GM18907 (cell line): Measurements from ENCODE around the gene THSD4.
A peak's percentile ranks its signal among the peaks of the same experiment; 100 is the strongest.

ENCODE experiments used
- ATAC-seq: cut with Tn5 transposase; IDR thresholded peaks from one replicate; pipeline ENCODE4 v1.9.1; 2021; ENCODE audit warnings: mild to moderate bottlenecking, moderate library complexity; ENCODE audit not compliant: unreplicated experiment

The THSD4 gene

DNA sequence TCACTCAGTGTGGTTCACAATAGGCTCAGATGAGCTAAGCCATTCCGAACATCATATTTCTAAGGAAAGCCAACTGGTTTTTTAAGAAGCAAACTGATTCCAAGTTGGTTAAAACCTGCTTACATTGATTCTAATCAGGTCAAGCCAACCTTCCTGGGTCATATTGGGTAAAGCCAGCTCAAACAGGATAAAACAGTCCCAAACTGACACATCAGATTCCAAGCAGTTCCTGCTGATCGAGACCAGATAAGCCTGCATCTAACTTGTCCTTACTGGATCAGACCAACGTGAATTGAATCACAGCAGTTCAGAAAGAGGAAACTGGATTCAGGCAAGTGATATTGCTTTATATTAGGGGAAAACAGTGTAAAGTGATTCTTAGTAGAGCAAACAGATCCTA is 18.6 kb upstream of the THSD4 start:
- ATAC-seq = no peak

DNA sequence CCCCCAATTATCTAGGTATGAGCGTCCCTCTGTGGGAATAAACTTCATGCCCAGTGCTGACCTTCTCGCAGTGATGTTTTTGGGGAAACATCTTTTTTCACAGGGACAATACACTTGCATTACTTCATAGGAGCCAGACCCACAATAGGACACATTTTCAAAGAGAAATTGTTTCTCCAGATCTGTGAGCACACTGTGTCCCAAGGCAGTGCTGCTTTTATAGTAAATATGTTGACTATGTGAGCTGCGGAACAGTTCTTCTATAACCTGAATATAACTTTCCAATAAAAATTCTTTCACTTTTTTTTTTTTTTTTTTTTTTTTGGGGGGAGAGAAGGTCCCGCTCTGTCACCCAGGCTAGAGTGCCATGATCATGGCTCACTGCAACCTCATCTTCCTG is 17.4 kb upstream of the THSD4 start:
- no peak for ATAC-seq

DNA sequence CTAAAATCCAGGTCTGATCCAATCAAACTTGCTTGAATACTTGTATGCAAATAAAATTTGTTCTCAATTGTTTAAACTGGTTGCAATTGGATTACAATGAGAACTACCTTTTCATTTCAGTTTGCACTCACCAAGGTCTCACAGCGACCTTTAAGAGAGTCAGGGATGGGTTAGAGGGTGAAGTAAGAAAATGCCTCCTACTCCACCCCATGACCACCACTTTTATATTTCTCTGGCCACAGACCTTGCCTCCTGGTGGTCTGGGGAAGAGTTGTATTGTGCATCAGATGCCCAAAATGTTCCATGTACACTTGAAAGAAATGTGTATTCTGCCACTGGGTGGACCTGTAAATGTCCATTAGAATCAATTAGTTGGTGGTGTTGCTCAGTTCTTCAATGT is 16.4 kb upstream of the THSD4 start:
- no peak for ATAC-seq

DNA sequence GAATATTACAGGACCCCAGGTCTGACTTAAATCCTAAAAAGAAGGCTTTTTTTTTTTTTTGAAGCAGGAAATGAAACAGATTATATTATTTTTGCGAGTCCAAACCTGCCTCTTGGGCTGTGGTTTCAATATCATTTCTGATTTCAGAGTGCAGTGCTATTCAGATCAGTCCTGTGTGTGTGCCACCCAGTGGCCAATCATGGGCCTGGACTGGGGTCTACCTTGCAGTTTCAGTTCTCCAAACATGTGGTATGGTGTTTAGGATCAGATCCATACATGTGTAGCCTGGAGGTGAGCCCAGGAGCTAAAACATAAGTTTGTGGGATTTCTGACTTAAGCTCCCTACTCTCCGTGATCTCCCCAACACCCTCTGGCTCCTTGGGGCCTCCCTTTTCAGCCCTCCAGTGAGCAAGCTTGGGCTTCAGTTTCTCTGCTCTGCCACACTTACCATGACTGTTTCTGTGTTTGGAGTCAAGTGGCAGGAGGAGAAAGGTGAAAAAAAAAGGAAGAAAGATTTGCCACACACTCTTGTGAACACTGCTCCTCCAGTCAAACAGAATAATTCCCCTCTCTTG is 12.1 kb upstream of the THSD4 start:
- ATAC-seq = no peak

DNA sequence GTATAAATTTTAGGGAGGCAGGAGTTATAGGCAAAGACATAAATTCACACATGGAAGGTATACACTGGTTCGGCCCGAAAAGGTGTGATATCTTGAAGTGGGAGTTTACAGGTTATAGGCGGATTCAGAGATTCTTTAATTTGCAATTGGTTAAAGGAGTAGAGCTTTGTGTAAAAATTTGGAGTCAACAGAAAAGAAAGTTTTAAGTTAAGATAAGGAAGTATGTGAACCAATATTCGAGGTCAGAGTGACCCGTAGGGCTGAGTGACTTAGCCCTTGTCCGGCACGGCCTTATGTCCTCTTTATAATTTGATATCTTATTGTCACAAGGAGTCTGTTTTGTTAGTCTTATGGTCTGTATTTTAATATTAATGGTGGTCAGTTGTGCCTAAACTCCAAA is 10.6 kb upstream of the THSD4 start:
- no peak for ATAC-seq

DNA sequence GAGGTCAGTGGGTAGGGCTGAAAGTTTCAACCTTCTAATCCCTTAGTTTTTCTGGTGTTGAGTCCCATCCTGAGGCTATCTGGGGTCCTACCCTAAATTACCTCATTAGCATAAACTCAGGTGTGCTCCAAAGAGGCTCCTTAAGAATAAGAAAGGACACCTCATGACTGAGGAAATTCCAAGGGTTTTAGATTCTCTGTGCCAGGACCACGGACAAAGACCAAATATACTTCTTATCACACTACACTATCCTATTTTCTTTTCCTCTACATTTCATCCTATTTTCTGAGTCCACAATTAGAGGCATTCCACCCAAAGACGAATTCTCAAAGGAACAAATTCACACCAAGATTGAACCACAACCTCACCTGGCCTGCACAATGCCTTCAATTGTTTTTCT is 9.8 kb upstream of the THSD4 start:
- ATAC-seq = no peak

DNA sequence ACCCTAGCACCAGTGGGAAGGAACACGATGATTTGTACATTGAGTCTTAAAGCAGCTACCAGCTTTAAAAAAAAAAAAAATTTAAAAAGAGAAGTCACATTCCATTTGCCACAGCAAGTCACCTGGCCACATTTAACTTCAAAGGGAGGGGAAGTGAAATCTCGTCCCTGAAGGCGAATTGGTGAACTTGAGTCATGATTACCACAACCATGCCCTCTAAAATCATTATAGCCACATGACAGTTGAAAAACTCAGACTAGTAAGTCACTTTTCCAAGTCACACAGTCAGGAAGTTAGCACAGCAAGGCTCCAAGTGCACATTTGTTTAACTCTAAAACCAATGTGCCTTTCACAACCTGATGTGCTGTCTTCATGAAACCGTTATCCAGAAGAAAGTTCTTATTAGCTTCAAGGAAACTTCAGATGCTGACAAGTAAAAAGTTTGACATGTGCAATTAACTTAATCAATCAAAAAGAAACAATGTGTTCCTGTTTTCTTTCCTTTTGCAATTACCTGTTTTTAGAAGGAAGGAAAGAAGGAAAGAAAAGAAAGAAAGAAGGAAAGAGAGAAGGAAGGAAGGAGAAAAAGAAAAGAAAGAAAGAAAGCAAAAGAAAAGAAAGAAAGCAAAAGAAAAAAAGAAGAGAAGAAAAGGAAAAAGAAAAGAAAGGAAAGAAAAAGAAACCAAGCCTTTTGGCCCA is 8.3 kb upstream of the THSD4 start:
- no peak for ATAC-seq

DNA sequence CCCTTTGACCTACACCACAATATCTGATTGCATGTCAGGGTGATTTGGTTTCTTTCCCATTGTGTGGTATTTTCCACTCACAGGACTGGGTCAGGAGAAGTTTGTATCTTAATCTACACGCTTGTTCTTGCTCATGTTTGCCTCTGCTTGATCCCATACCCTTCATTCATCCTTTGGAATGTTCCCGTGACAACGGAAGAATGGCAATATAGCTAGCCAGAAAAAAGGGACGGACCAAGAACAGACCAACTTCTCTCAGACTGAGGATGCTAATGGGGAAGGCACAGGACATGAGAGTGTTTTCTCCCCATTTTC is 7.8 kb upstream of the THSD4 start:
- ATAC-seq = no peak

DNA sequence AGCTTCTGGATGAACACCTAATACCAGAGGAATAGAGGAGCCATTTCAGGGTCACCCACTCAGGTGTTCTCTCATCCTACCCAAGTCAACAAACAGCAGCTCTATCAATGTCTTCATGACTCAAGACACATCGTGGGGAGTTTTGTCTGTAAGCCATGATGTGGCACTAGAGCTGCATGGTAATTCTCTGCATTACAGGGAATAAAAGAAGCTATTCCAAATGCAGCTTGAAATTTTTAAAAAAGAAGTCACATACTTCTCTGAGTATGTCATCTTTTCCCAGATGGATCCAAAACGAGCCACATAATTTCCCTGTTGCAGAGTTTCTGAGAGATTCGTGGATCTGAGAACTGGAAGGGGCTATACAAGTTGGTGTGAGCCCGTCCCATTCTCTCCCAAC is 6.1 kb upstream of the THSD4 start:
- ATAC-seq = no peak

DNA sequence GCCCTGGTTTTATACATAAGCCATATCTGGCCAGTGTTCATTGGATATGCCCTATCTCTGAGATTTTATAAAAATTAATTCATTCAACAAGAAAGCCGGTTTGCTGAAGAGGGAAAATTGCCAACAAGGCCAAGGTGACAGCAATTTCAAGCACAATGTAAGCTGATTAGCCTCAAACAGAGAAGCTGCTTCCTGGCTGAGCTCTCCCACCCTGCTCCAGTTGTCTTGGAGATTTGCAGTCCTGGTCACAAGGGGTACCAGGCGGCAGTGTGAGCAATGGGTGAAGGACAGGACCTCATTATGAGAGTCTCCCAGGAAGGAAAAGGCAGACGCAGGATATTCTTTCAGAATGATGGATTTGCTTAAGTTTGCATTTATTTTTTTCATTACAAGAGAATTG is 5.4 kb upstream of the THSD4 start:
- ATAC-seq = no peak

DNA sequence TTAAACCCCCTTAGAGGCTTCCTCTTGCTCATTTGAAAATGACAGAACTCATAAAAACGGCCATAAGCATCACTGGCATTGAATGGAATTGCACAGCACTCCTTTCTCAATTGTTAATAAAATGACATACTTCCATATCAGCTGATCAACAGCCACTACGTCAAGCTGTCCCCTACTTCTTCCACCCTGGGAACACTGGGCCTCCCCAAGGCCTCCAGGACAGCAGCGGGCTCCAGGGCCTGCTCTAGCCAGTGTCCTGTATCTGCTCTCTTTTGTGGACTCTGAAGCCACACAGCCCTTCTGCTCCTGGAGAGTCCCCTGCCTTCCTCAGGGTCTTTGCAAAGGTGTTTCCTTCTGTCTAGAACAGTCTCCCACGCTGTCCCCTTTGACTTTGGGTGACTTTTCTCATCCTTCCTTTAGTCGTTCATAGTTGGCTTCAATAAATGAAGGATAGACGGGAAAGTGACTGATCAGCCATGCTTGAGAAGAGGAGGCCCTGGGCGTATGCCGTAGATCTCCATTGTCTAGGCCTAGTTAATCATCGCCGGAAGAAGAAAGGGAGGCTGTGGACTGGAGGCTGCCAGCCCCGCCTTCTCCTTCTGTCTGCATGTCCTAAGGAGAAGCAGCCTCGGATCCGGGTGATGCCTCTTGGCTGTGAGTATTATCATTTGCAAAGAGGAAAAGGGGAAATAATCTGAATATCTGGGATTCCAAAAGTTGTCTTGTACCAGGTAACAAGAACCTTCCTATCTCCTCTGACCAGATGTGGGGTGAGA is 4.7 kb upstream of the THSD4 start:
- ATAC-seq = no peak

DNA sequence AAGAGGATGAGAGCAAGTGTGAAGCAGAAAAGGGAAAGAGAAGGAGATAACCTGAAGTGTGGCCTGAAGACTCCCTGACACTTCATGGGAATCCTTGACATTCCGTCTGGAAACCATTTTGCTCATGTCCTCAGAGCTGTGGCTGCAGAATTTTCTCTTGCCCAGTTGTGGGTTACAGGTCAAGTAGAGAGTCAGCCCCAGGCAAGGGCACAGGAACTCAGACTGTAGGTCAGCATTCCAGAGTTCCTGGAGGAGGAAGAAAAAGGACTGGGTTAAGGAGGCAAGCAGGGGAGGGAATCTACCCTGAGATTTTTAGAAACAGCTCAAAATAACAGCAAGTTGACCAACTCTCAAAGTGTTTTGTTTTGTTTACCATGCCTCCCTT is 4.1 kb upstream of the THSD4 start:
- ATAC-seq = no peak

DNA sequence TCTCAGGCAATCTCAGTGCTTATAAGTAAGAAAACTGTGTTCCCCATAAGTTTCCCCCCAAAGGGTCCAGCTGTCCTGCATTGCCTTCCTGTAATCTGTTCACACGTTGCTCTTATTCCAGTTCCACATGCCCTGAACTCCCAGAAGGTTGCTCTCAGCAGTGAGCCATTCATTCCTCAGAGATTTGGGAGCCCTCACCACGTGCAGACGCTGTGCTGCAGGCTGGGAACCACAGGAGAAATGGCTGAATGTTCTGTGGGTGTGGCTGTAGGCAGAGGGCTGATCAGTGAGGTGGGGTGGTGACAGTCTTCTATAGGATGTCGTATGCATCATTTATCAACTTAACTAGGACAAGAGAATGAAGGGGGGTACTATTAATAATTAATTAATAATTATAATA is 3.3 kb upstream of the THSD4 start:
- no peak for ATAC-seq

DNA sequence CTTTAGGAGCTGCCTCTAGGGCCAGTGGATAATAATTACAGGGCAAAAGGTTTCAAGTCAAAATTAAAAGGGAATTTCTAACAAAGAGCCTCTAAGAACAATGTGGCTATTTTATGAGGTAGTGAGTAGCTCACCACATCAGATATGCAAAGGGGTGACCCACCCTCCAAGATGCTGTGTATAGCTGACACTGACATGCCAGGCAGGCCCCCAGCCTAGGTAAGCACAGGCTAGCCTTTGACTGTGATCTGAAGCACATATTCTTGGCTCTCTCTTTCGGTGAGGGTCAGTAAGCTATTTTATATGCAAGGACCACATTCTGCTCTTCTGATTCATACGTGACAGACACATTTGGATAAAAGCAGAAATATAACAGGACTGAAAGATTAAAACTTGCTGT is 2.8 kb upstream of the THSD4 start:
- no peak for ATAC-seq

DNA sequence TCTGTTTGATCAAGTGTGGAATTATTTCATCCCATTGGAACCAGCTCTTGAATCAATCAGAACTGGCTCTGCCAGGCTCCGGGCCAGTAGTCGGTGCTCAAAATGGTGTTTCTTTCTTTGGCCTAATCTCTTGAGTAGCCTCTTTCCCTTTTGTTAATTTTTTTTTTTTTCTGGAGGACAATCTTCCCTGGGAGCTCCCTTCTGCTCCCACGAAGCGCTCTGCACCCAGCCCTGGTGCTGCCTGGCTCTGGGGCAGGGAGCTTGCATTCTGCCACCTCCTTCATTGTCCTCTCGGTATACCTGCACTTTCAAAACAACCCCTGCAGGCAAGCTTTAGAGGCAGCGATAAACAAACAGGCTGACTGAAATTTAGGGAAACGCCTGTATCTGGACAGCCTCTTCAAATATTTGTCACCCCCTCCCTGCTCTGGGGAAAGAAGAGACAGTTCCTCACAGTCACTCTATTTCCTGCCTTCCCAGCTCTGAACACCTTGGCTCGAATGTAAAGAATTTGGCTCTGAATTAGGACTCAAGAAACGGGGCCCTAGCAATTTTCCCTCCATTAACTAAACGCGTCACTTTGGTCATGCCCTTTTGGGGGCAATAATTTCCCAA is 1.1 kb upstream of the THSD4 start:
- no peak for ATAC-seq

DNA sequence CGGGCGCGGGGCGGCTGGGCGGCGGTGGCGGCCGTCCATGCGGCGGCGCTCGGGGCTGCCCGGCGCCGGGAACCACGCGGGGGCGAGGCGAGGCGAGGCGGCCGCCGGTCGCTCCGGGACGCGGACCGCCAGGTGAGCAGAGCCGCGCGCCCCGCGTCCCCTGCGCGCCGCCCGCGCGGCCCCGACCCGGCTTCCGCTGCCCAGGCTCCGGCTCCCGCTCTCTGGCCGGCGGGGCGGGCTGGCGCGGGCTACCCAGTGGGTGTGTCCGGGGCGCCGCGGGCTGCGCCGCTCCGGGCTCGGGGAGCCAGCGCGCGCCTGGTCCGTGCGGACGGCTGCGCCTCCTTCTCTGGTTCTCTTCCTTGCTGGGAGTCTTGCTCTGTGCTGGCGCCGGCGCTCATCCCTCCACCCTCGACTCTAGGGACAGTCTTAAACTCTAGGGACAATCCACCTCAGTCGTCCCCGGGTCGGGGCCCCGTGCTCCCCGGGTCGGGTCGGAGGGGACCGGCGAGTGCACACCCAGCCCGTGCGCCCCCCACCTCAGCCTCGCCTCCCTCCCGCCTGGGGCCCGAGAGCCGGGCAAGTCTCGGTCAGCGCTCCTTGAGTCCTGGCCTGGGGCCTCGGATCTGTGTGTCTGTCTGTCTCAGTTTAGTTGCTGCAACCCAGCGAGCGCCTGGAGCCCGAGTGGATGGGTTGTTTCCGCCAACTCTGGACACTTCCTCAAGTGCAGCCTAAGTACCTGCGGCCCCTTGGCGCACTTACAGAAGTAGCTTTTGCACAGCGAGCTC is 488 bp downstream of the THSD4 start:
- ATAC-seq = peak; percentile 40

DNA sequence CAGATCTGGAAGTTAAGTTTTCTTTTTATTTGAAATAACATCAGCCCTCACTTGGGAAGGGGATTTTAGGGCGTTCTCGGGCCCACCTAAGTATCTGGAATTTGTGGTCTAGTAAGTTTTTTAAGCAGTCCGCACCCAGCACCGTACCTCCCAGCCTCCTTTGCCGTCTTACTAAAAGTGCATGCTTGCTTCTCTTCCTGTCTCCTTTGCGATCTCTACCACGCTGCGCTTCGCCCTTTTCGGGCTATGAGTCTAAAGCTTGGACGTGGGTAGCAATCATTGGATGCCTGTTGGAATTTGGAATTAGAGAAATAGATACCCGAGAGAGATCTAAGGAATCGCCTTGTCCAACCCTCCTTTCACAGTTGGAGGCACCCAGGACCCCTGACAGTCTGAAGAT is 1.1 kb downstream of the THSD4 start:
- no peak for ATAC-seq

DNA sequence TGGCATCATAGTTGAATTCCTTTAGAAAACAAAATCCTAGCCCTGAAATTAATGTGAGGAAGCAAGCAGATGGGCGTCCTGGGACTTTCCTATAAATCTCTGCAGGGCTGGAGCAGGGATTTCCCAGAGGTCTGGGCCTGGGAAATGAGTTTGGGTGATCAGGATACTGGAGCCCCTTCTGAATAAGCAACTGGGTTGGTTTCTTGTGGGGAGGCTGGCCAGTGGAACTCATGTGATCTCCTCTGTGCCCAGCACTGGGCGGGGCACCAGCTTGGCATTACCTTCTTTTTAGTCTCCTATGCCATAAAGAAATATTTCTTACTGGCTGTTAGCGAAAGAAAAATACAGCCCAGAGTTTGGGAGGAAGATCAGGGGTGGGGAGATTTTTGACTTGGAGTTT is 1.7 kb downstream of the THSD4 start:
- no peak for ATAC-seq

DNA sequence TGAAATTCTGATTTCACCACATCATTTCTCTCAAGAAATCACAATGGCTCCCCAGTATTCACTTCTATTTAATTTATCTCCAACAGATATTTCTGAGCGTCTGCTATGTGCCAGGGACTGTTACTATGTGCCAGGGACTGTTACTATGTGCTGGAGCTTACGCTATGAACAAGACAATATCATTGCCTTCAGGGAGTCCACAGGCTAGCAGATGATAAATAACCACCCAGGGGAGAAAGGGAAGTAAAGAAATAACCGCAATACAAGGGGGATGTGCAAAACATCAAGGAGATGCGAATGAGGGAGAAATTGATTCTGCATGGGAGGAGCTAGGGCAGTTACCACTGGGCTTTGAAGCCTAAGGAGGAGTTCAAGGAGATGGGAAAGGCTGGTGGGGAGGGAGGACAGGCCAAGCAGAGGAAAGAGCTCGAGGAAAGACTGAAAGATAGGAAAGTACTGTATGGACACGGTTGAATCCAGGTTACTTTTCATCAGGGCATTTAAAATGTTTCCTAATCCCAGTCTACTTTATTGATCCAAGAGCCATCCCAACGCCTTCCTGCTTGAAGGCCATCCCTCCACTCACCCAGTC is 2.5 kb downstream of the THSD4 start:
- ATAC-seq = no peak

DNA sequence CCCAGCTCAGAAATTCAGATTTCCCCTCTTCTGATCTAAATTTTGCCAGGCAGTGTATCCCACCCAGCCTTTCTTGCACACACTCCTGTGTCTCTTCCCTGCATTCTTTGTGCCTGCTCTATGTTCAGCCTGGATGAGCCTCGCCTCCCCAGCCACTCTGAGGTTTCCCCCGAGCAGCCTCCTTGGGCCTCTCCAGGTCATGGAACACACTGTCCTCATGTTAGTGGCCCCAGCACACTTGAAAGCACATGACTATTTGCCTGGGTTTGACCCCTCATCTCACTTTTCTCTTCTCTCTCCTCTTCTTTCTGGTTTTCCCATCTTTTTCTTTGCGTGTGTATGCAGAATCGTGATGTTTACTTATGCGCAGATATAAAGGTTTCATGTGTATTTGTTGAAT is 3.1 kb downstream of the THSD4 start:
- no peak for ATAC-seq
